ENCODE results near the gene SERINC3.

GRCh38 chr20:44495257-44495656, 26.6 kb downstream of the SERINC3 start:
- no peak for TF ChIP-seq CTCF (conservative IDR thresholded peaks at IDR 0.05)
- TF ChIP-seq ZFX (IDR thresholded peaks at IDR 0.05) = no peak
